ENCODE data around the gene ARL15. TPM values are rescaled to one million over a fixed set of nuclear protein-coding genes. Genes with fewer than 3 reads are reported as not detected.

The ARL15 gene
- polyA plus RNA-seq, 1 of the 3 experiments (the other 2 are of a cell fraction) = 6.4 TPM

DNA sequence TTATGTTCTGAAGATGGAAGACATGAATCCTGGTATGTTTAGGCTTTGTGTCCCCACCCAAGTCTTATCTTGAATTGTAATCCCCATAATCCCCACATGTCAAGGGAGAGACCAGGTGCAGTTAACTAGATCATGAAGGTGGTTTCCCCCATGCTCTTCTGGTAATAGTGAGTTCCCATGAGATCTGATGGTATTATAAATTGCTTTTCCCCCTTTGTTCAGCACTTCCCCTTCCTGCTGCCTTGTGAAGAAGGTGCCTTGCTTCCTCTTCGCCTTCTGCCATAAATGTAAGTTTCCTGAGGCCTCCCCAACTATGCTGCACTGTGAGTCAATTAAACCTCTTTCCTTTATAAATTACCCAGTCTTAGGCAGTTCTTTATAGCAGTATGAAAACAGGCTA lies 229.0 kb downstream of the ARL15 start (continued):
- TF ChIP-seq TEAD4 (IDR thresholded peaks at IDR 0.05; ENCODE audit: borderline replicate concordance, insufficient read depth) (no peak), RAD21 (IDR thresholded peaks at IDR 0.05; ENCODE audit: low read length) (no peak)
- TF ChIP-seq, protein P1, sequence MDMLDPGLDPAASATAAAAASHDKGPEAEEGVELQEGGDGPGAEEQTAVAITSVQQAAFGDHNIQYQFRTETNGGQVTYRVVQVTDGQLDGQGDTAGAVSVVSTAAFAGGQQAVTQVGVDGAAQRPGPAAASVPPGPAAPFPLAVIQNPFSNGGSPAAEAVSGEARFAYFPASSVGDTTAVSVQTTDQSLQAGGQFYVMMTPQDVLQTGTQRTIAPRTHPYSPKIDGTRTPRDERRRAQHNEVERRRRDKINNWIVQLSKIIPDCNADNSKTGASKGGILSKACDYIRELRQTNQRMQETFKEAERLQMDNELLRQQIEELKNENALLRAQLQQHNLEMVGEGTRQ (IDR thresholded peaks at IDR 0.05; ENCODE audit: borderline replicate concordance, low read depth, low read length) = no peak
- TF ChIP-seq, protein P2, sequence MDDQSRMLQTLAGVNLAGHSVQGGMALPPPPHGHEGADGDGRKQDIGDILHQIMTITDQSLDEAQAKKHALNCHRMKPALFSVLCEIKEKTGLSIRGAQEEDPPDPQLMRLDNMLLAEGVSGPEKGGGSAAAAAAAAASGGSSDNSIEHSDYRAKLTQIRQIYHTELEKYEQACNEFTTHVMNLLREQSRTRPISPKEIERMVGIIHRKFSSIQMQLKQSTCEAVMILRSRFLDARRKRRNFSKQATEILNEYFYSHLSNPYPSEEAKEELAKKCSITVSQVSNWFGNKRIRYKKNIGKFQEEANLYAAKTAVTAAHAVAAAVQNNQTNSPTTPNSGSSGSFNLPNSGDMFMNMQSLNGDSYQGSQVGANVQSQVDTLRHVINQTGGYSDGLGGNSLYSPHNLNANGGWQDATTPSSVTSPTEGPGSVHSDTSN (IDR thresholded peaks at IDR 0.05) = no peak

DNA sequence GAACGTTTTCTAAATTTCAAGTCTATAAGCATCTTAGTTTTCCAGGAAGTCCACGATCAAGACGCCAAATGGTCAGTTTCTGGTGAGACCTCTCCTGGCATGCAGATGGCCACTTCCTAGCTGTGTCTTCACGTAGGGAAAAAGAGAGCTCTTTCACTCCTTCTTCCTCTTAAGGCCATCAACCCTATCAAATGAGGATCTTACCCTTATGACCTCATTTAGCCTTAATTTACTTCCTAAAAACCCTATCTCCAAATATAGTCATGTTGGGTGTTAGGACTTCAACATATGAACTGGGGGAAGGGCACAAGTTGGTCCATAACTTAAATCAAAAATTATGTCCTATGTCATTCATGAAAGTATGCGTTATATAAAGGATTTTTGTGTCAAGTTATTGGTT lies 229.5 kb downstream of the ARL15 start:
- POLR2A ChIA-PET = no interaction called here
- CTCF ChIA-PET = no interaction called here
- WGBS (ENCODE audit: low lambda C conversion rate) = 83% methylated on average over 5 of the region's 5 CpGs
- Histone ChIP-seq H2AFZ (ENCODE audit: low read depth) (no peak overlapping the region), H3K36me3 (replicated peaks in 1 of 2; ENCODE audit: control insufficient read depth in 1 of 2, insufficient read depth in 2 of 2, low read length in 1 of 2) (no peaks in the 10 kb centered on the region), H3K9me2 (no peaks in the 10 kb centered on the region), H4K20me1 (ENCODE audit: insufficient read depth) (no peaks in the 10 kb centered on the region), H3K4me2 (no peak overlapping the region), H3K79me2 (ENCODE audit: insufficient read depth) (no peaks in the 10 kb centered on the region), H3K9me3 (no peaks in the 10 kb centered on the region), H3K27me3 (ENCODE audit: insufficient read depth) (no peaks in the 10 kb centered on the region), H3K4me3 (ENCODE audit: low read depth in 2 of 2, low read length in 1 of 2) (no peak overlapping the region), H3F3A (replicated peaks; ENCODE audit: insufficient read depth) (peaks cover 17% of the 10 kb centered on the region), H3K9ac (no peak overlapping the region), H3K4me1 (ENCODE audit: control insufficient read depth in 1 of 2, insufficient read depth in 2 of 2, low read depth in 1 of 2, low read length in 1 of 2) (no peaks in the 10 kb centered on the region; a peak in 1 of 4 replicates), H3K27ac (ENCODE audit: low read depth in 2 of 2, low read length in 1 of 2) (no peak overlapping the region)
- TF ChIP-seq GATA2 (CRISPR knock-in tag; IDR thresholded peaks at IDR 0.05) (no peak), TEAD4 (IDR thresholded peaks at IDR 0.05; ENCODE audit: borderline replicate concordance, insufficient read depth) (no peak), EZH2phosphoT487 (IDR thresholded peaks at IDR 0.05; ENCODE audit: borderline replicate concordance, low read depth) (no peak), NFIC (IDR thresholded peaks at IDR 0.05; ENCODE audit: borderline replicate concordance) (no peak), POLR2AphosphoS5 (IDR thresholded peaks at IDR 0.05; ENCODE audit: low read depth, low read length) (no peak), TAF1 (IDR thresholded peaks at IDR 0.05; ENCODE audit: borderline replicate concordance, low read depth, low read length) (no peak), MAX (IDR thresholded peaks at IDR 0.05; ENCODE audit: low read depth) (no peak), JUND (IDR thresholded peaks at IDR 0.05) (no peak), ELF1 (IDR thresholded peaks at IDR 0.05) (no peak), MEF2A (IDR thresholded peaks at IDR 0.05; ENCODE audit: borderline replicate concordance, low read depth) (no peak), EP300 (IDR thresholded peaks at IDR 0.05; ENCODE audit: borderline replicate concordance in 1 of 2, low read depth in 1 of 2, low read length in 1 of 2) (no peak), RXRA (IDR thresholded peaks at IDR 0.05; ENCODE audit: borderline replicate concordance, low read depth) (no peak), TCF12 (IDR thresholded peaks at IDR 0.05) (no peak), CHD2 (IDR thresholded peaks at IDR 0.05; ENCODE audit: low read length, partially characterized antibody) (no peak), NRF1 (IDR thresholded peaks at IDR 0.05; ENCODE audit: low read depth, low read length) (no peak)
- TF ChIP-seq, protein P3, sequence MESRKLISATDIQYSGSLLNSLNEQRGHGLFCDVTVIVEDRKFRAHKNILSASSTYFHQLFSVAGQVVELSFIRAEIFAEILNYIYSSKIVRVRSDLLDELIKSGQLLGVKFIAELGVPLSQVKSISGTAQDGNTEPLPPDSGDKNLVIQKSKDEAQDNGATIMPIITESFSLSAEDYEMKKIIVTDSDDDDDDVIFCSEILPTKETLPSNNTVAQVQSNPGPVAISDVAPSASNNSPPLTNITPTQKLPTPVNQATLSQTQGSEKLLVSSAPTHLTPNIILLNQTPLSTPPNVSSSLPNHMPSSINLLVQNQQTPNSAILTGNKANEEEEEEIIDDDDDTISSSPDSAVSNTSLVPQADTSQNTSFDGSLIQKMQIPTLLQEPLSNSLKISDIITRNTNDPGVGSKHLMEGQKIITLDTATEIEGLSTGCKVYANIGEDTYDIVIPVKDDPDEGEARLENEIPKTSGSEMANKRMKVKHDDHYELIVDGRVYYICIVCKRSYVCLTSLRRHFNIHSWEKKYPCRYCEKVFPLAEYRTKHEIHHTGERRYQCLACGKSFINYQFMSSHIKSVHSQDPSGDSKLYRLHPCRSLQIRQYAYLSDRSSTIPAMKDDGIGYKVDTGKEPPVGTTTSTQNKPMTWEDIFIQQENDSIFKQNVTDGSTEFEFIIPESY (IDR thresholded peaks at IDR 0.05; ENCODE audit: borderline replicate concordance, low read depth) = no peak
- TF ChIP-seq, protein P4, sequence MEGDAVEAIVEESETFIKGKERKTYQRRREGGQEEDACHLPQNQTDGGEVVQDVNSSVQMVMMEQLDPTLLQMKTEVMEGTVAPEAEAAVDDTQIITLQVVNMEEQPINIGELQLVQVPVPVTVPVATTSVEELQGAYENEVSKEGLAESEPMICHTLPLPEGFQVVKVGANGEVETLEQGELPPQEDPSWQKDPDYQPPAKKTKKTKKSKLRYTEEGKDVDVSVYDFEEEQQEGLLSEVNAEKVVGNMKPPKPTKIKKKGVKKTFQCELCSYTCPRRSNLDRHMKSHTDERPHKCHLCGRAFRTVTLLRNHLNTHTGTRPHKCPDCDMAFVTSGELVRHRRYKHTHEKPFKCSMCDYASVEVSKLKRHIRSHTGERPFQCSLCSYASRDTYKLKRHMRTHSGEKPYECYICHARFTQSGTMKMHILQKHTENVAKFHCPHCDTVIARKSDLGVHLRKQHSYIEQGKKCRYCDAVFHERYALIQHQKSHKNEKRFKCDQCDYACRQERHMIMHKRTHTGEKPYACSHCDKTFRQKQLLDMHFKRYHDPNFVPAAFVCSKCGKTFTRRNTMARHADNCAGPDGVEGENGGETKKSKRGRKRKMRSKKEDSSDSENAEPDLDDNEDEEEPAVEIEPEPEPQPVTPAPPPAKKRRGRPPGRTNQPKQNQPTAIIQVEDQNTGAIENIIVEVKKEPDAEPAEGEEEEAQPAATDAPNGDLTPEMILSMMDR (IDR thresholded peaks at IDR 0.05) = no peak
- DNase-seq = no peak

Data from SK-N-SH (cell line).